Measurements from ENCODE around the gene LAMA2.

DNA sequence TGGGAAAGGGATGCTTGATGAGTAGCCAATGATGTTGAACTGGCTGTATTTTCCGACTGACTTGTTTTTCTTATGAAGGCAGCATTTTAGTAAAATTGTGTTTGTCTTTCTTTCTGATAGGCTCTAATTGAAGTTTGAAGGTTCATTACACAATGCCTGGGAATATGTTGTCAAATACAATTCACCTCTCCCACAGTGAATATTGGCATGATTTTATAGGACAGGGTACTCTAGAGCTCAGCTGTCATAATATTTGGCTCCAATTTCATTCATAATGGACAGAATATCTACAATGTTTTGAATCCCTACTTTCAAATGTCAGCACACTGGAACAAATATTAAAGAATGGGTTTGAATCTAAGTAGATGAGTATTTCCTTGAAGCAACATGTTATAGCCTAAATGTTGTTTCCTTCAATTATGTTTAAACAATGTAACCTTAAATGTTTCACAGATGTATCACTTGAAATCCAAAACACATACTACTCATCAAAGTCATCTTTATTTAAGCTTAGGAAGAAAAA is 81.4 kb downstream of the LAMA2 start:
- no peak for TF ChIP-seq TAF1 (IDR thresholded peaks at IDR 0.05; ENCODE audit: borderline replicate concordance, insufficient read depth, low read length)
- no peak for TF ChIP-seq POLR2AphosphoS5 (IDR thresholded peaks at IDR 0.05; ENCODE audit: low read depth, low read length)

Data from PFSK-1 (cell line).